Lung (tissue), 12 donors: Measurements from ENCODE around the gene DOC2B. TPM values are rescaled to one million over a fixed set of nuclear protein-coding genes. Genes with fewer than 3 reads are reported as not detected.

Experiments used
- ATAC-seq: fragments of 200-7000 bp; cut with Tn5 transposase; one replicate; pipeline ENCODE4 v1.9.1; 2020; ENCODE audit warnings: moderate number of reproducible peaks; ENCODE audit not compliant: insufficient read depth, low FRiP score
- DNase-seq, 3 donors: peaks; one replicate each; pipeline ENCODE4 v3.0.0-alpha.2; 2013 to 2017
- H3K27ac ChIP-seq, 2 donors: one replicate each; pipeline ENCODE4 v1.5.1; 2013; ENCODE audit warnings: mild to moderate bottlenecking in 2 of 2, moderate library complexity in 2 of 2, control low read depth in 1 of 2, inconsistent platforms in 1 of 2, low read depth in 1 of 2, low read length in 1 of 2
- H3K27me3 ChIP-seq, 3 donors: one replicate each; pipeline ENCODE4 v1.5.1; 2013; ENCODE audit warnings: low read length in 2 of 3; ENCODE audit not compliant: control insufficient read depth in 3 of 3, insufficient read depth in 3 of 3
- H3K36me3 ChIP-seq, 4 donors: one replicate each; pipeline ENCODE4 v1.5.1; 2013; ENCODE audit warnings: low read length in 4 of 4, mild to moderate bottlenecking in 1 of 4, moderate library complexity in 1 of 4; ENCODE audit not compliant: control insufficient read depth in 4 of 4, insufficient read depth in 4 of 4
- H3K4me1 ChIP-seq, 5 donors: one replicate each; pipeline ENCODE4 v1.5.1; 2013; ENCODE audit warnings: low read length in 5 of 5, mild to moderate bottlenecking in 2 of 5, moderate library complexity in 1 of 5; ENCODE audit not compliant: control insufficient read depth in 5 of 5, insufficient read depth in 5 of 5
- H3K4me3 ChIP-seq: one replicate; pipeline ENCODE4 v1.5.1; 2013; ENCODE audit warnings: mild to moderate bottlenecking, control low read depth, moderate library complexity
- H3K9ac ChIP-seq, 2 donors: one replicate each; pipeline ENCODE4 v1.5.1; 2013; ENCODE audit warnings: low read length in 2 of 2, control low read depth in 1 of 2; ENCODE audit not compliant: insufficient read depth in 1 of 2
- H3K9me3 ChIP-seq, 4 donors: one replicate each; pipeline ENCODE4 v1.5.1; 2013; ENCODE audit warnings: low read length in 3 of 4, mild to moderate bottlenecking in 1 of 4, moderate library complexity in 1 of 4; ENCODE audit not compliant: control insufficient read depth in 4 of 4, insufficient read depth in 3 of 4
- CTCF ChIP-seq: IDR thresholded peaks from 2 replicates; pipeline ENCODE4 v1.5.1; 2012; ENCODE audit warnings: mild to moderate bottlenecking; ENCODE audit errors: control extremely low read depth, extremely low read depth
- WGBS, 2 donors: extraction: QIAGEN DNeasy Blood & Tissue Kit; methylation state at CpG; one replicate each; pipeline ENCODE4 v1.1.7; 2013; 5-methylcytosine and 5-hydroxymethylcytosine counted together
- polyA plus RNA-seq, 2 donors: library from polyadenylated mRNA; stranded (reverse); fragments of 200-250 nt; gene quantifications; one replicate each; pipeline ENCODE4 v1.2.1, GENCODE V29; 2013
- total RNA-seq, 2 donors: library from RNA; depleted of rRNA in 1 of 2; stranded (reverse); fragments of >200 nt in 1 of 2; gene quantifications; one replicate each; pipeline ENCODE4 v1.2.1, GENCODE V29; 2014 to 2021
- donor health status: control.
- donor health status: control.
- donor health status: Bipolar disorder and iron deficiency.
- donor health status: healthy.
- donor health status: DM: yes; HTN: yes; CAD: no.

DOC2B gene
- total and polyA plus RNA-seq, 4 donors, result 3.0 to 7.5 (median 5.3) TPM

- ATAC-seq (no peak), DNase-seq (no peak)
- Histone ChIP-seq H3K9ac (no peak overlapping the region), H3K9me3 (no peaks in the 10 kb centered on the region), H3K27me3 (no peaks in the 10 kb centered on the region), H3K4me1 (peaks cover 0 to 4% (median 2%) of the 10 kb centered on the region in 5 donors), H3K27ac (peak overlapping the region in 1 of 2 donors; percentile 7), H3K4me3 (no peak overlapping the region), H3K36me3 (peaks cover 0 to 4% (median 0%) of the 10 kb centered on the region in 4 donors)
- WGBS, 2 donors, result 64 to 67% methylated on average over 8 of the region's 8 CpGs
- no peak for TF ChIP-seq CTCF
These were observed 47.7 kb upstream of the DOC2B start for GRCh38 chr17:228951-229708.

DNA sequence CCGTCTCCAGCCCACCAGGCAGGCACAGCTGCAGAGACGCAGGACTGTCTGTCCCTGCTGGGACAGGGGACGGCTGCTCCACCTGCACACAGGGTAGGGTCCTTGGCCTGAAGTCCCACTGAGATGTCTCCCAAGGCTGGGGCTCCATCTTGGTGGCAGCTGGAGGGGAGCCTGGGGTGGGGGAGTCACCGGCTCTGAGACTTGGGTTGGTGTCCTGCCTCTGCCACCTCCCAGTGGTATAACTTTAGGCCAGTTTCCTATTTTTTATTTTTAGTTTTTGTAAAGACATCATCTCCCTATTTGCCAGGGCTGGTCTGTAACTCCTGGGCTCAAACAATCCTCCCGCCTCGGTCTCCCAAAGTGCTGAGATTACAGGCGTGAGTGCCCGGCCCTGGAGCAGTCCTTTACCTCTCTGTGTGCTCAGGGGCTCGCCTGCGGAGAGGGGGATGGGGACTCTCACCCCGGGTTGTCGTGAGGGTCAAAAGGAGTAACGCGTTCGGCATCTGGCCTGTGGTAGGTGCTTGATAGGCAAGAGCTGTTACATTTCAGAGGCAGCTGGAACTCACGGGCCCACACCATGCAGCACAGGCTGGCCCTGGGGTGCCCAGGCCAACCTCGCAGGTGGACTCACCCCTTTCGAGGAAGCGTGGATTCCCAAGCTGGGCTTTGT lies 46.6 kb upstream of the DOC2B start:
- H3K4me3 ChIP-seq, result no peak overlapping the region
- no peak overlapping the region for H3K27ac ChIP-seq
- H3K27me3 ChIP-seq, result no peaks in the 10 kb centered on the region
- peaks cover 0 to 2% (median 2%) of the 10 kb centered on the region in 5 donors for H3K4me1 ChIP-seq
- peaks cover 0 to 4% (median 0%) of the 10 kb centered on the region in 4 donors for H3K36me3 ChIP-seq
- no peak for ATAC-seq
- DNase-seq, result no peak
- no peaks in the 10 kb centered on the region for H3K9me3 ChIP-seq
- no peak for TF ChIP-seq CTCF
- WGBS, 2 donors, result 86 to 88% methylated on average over 19 of the region's 19 CpGs
- H3K9ac ChIP-seq, result no peak overlapping the region

DNA sequence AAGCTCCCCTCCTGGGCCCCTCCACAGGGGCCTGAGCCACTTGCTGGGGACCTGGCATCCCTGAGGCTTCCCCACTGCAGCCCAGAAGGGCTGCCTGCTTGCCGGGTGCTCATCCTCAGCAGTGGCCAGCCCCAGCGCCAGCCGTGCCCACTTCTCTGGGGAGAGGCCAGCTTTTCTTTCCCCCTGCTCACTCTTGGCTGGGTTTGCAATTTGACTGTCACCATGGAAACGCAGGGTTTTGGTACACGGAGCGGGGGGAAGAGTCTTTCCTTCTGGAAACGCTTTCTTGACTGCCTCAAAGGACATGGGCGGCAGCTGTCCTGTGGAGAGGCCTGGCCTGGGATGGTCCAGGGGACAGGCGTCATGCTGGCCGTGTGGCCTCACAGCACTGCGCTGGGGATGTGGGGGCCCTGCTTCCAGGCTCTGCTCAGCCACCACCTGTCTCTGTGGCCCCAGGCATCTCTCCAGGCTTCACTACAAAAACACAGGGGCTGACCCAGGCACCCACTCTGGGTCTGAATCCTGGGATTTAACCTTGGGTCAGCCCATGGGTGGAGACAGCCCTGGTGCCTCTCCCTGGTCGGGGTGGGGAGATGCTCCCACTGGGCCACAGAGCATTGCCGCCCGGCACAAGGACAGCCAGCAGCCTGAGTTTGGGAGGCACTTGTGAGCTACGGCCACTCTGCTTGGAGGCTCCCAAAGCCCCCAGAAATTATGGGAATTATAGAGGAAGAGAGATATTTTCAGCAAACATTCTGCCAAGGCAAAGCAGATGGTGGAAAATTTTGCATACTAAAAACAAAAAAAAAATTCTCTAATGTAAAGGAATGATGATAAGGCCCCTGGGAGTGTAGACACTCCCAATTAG lies 45.9 kb upstream of the DOC2B start:
- no peaks in the 10 kb centered on the region for H3K9me3 ChIP-seq
- no peak overlapping the region for H3K4me3 ChIP-seq
- ATAC-seq, result no peak
- peaks cover 0 to 2% (median 0%) of the 10 kb centered on the region in 5 donors for H3K4me1 ChIP-seq
- H3K27ac ChIP-seq, result no peak overlapping the region
- H3K36me3 ChIP-seq, result peaks cover 0 to 4% (median 0%) of the 10 kb centered on the region in 4 donors
- H3K27me3 ChIP-seq, result no peaks in the 10 kb centered on the region
- 74 to 82% methylated on average over 15 of the region's 15 CpGs for WGBS, 2 donors
- no peak for TF ChIP-seq CTCF
- peak; percentile 41 to 65 (median 50) for DNase-seq
- no peak overlapping the region for H3K9ac ChIP-seq
